Neutrophil (primary cell): ENCODE measurements around the gene PRDM15.

Experiments
- H3K27ac ChIP-seq: fragments of 200-600 bp; sonication (generic); 2 replicates; pipeline ENCODE4 v1.5.1; 2016; ENCODE audit warnings: mild to moderate bottlenecking, moderate library complexity
- H3K27me3 ChIP-seq: fragments of 200-600 bp; sonication (generic); 2 replicates; pipeline ENCODE4 v1.6.0; 2016; ENCODE audit warnings: mild to moderate bottlenecking
- H3K36me3 ChIP-seq: fragments of 200-600 bp; sonication (generic); 2 replicates; pipeline ENCODE4 v1.5.1; 2017
- H3K4me1 ChIP-seq, 2 experiments: fragments of 200-600 bp in 1 of 2; sonication (generic) in 1 of 2; 1 replicate in 1 of 2; 2 replicates in 1 of 2; pipeline versions ENCODE4 v1.5.1 to v1.6.1; 2013 to 2016; ENCODE audit warnings: low read depth in 1 of 2, low read length in 1 of 2, mild to moderate bottlenecking in 1 of 2, moderate library complexity in 1 of 2; ENCODE audit not compliant: control insufficient read depth in 1 of 2, insufficient read depth in 1 of 2
- H3K4me3 ChIP-seq, 2 experiments: fragments of 200-600 bp in 1 of 2; sonication (generic) in 1 of 2; 1 replicate in 1 of 2; 2 replicates in 1 of 2; pipeline ENCODE4 v1.5.1; 2013 to 2016; ENCODE audit warnings: low read depth in 1 of 2, low read length in 1 of 2, mild to moderate bottlenecking in 1 of 2, moderate library complexity in 1 of 2
- H3K9me3 ChIP-seq: fragments of 200-600 bp; sonication (generic); 2 replicates; pipeline ENCODE4 v1.5.1; 2016
- CTCF ChIP-seq: fragments of 200-600 bp; sonication (generic); IDR thresholded peaks from 2 replicates; pipeline ENCODE4 v1.5.1; 2016; ENCODE audit warnings: antibody characterized with exemption

PRDM15 gene

GRCh38 chr21:41861987-41862386 lies 17.2 kb downstream of the PRDM15 start:
- H3K4me3 ChIP-seq, result no peak overlapping the region
- no peak for TF ChIP-seq CTCF

DNA sequence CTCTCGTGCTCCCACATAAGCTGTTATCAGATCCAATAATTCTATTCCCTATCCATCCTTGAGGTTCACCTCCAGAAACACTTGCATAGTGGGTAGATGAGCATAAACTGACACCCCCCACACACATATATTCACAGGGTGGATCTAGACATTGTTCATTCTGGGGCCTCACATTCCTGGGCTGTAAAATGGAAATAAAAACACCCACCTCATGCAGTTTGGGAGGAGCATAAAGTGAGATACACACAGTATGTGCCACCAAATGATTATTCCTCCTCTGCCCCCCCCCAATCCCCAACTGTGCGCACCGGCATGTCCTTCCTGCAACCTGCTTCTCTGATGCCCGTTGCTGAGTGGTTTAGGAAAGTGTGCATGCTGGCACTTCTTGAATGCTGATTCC lies 17.9 kb downstream of the PRDM15 start:
- Histone ChIP-seq H3K27me3 (no peaks in the 10 kb centered on the region), H3K36me3 (peaks cover 9% of the 10 kb centered on the region), H3K9me3 (no peaks in the 10 kb centered on the region), H3K27ac (no peak overlapping the region), H3K4me1 (no peaks in the 10 kb centered on the region), H3K4me3 (no peak overlapping the region)
- no peak for TF ChIP-seq CTCF

More at GRCh38 chr21:41861987-41862386, 17.2 kb downstream of the PRDM15 start:
- Histone ChIP-seq H3K4me1 (no peaks in the 10 kb centered on the region), H3K9me3 (no peaks in the 10 kb centered on the region), H3K27me3 (no peaks in the 10 kb centered on the region), H3K27ac (no peak overlapping the region), H3K36me3 (peaks cover 9% of the 10 kb centered on the region)

GRCh38 chr21:41859297-41859980 lies 19.7 kb downstream of the PRDM15 start:
- peaks cover 20% of the 10 kb centered on the region for H3K36me3 ChIP-seq
- TF ChIP-seq CTCF, result no peak
- no peak overlapping the region for H3K27ac ChIP-seq
- H3K4me1 ChIP-seq, result no peaks in the 10 kb centered on the region
- H3K9me3 ChIP-seq, result no peaks in the 10 kb centered on the region
- H3K4me3 ChIP-seq, result no peak overlapping the region
- no peaks in the 10 kb centered on the region for H3K27me3 ChIP-seq

GRCh38 chr21:41858466-41859296 lies 20.5 kb downstream of the PRDM15 start:
- Histone ChIP-seq H3K4me1 (no peaks in the 10 kb centered on the region), H3K36me3 (peaks cover 27% of the 10 kb centered on the region), H3K4me3 (no peak overlapping the region), H3K27me3 (no peaks in the 10 kb centered on the region), H3K9me3 (no peaks in the 10 kb centered on the region), H3K27ac (no peak overlapping the region)
- TF ChIP-seq CTCF, result no peak

GRCh38 chr21:41857771-41858300 lies 21.3 kb downstream of the PRDM15 start:
- H3K36me3 ChIP-seq, result peaks cover 30% of the 10 kb centered on the region
- no peak for TF ChIP-seq CTCF
- H3K9me3 ChIP-seq, result no peaks in the 10 kb centered on the region
- H3K4me3 ChIP-seq, result no peak overlapping the region
- no peak overlapping the region for H3K27ac ChIP-seq
- no peaks in the 10 kb centered on the region for H3K4me1 ChIP-seq
- no peaks in the 10 kb centered on the region for H3K27me3 ChIP-seq
